ENCODE data around the gene CCDC50. TPM values are rescaled to one million over a fixed set of nuclear protein-coding genes. Genes with fewer than 3 reads are reported as not detected.

The CCDC50 gene
- total RNA-seq, 1 experiment from 2014 or later: 21.0 TPM

- no peak overlapping the region for H3K4me2 ChIP-seq (ENCODE audit: insufficient read depth, insufficient read length, low read length)
- no peak overlapping the region for H3K4ac ChIP-seq (ENCODE audit: low read depth, low read length)
- H3K36me3 Mint-ChIP-seq (ENCODE audit: insufficient read depth in 1 of 3, low read depth in 3 of 3): no peaks in the 10 kb centered on the region; a peak in 1 of 7 replicates
- no peak overlapping the region for H3K23ac ChIP-seq (ENCODE audit: insufficient read length, low read depth, low read length)
- no peak overlapping the region for H2BK15ac ChIP-seq (ENCODE audit: low read depth, low read length)
- H4K20me1 ChIP-seq (ENCODE audit: control insufficient read depth, insufficient read depth, insufficient read length): no peaks in the 10 kb centered on the region
- H3K79me2 ChIP-seq (ENCODE audit: insufficient read depth, low read length): no peaks in the 10 kb centered on the region
- H3K56ac ChIP-seq (ENCODE audit: insufficient read length, low read depth, low read length): no peak overlapping the region
- H3K27ac ChIP-seq (ENCODE audit: insufficient read length, low read depth, low read length): no peak overlapping the region
- H3K79me1 ChIP-seq (ENCODE audit: insufficient read depth, low read depth, low read length, poor library complexity, severe bottlenecking): no peaks in the 10 kb centered on the region
- 0 out of 7 replicates have a peak overlapping the region, but pooled peaks of 1 of the 3 experiments have one; percentile 29 for H3K27ac Mint-ChIP-seq
- H4K8ac ChIP-seq (replicated peaks; ENCODE audit: insufficient read length, low read depth, low read length): no peak overlapping the region
- no CpG with 5 or more reads among the region's 40 CpGs for WGBS (ENCODE audit: extremely low coverage, insufficient read length, low lambda C conversion rate)
- H2BK5ac ChIP-seq (ENCODE audit: insufficient read length, low read length): no peak overlapping the region
- no peak overlapping the region for H3T11ph ChIP-seq (ENCODE audit: low read length)
- H3K14ac ChIP-seq (ENCODE audit: insufficient read depth, low read length): no peak overlapping the region
- no peaks in the 10 kb centered on the region for H3K9me3 ChIP-seq (ENCODE audit: control insufficient read depth, low read depth, low read length)
- no peak overlapping the region for H2BK20ac ChIP-seq (ENCODE audit: low read depth, low read length, poor library complexity, severe bottlenecking)
- no peak overlapping the region for H2BK12ac ChIP-seq (ENCODE audit: insufficient read length, low read depth, low read length)
- no peak for TF ChIP-seq CTCF (conservative IDR thresholded peaks at IDR 0.05)
- no peak overlapping the region for H3K4me3 Mint-ChIP-seq
- H2BK120ac ChIP-seq (ENCODE audit: low read depth, low read length, poor library complexity, severe bottlenecking): no peak overlapping the region
- no peaks in the 10 kb centered on the region for H3K9me3 Mint-ChIP-seq
- H3K23me2 ChIP-seq (ENCODE audit: insufficient read length, low read depth, low read length, poor library complexity, severe bottlenecking): no peaks in the 10 kb centered on the region
- H3K4me1 Mint-ChIP-seq: no peaks in the 10 kb centered on the region
- no peaks in the 10 kb centered on the region for H3K27me3 Mint-ChIP-seq (ENCODE audit: low read depth)
- H2AFZ ChIP-seq (ENCODE audit: low read length): no peak overlapping the region
- no peak overlapping the region for H4K5ac ChIP-seq (ENCODE audit: insufficient read length, low read depth, low read length)
- no peak overlapping the region for H2AK5ac ChIP-seq (ENCODE audit: insufficient read length, low read length)
- no peaks in the 10 kb centered on the region for H3K4me1 ChIP-seq (ENCODE audit: insufficient read depth, low read length)
- DNase-seq: no peak
- no peak overlapping the region for H3K18ac ChIP-seq (ENCODE audit: insufficient read length, low read depth, low read length)
- H3K9ac ChIP-seq (ENCODE audit: extremely low read depth, insufficient read length, low read length): no peak overlapping the region
- no peak overlapping the region for H4K91ac ChIP-seq (ENCODE audit: insufficient read length, low read depth, low read length)
- no peaks in the 10 kb centered on the region for H3K27me3 ChIP-seq (ENCODE audit: insufficient read depth, low read length)
These were observed 12.2 kb upstream of the CCDC50 start for GRCh38 chr3:191316876-191317603.

Data from H9 (cell line).